ENCODE data around the gene ENOSF1.

DNA sequence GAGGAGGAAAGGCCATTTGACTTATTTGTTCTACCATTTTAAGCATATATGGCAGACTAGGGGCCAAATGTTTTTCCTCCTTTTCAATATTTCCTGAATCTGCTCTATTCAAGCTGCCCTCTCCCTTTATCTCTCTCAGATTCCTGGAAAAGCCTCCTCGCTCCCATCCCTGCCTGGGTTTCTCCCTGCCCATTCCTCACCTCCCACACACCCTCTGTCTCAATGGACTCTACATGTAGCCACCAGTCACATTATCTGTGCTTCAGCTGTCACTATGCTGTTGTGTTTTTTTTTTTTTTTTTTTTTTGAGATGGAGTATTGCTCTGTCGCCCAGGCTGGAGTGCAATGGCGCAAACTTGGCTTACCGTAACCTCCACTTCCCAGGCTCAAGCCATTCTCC lies 32.0 kb downstream of the ENOSF1 start:
- TF ChIP-seq EZH2 (IDR thresholded peaks at IDR 0.05; ENCODE audit: low read length, missing control alignments): no peak
- TF ChIP-seq, protein P1, sequence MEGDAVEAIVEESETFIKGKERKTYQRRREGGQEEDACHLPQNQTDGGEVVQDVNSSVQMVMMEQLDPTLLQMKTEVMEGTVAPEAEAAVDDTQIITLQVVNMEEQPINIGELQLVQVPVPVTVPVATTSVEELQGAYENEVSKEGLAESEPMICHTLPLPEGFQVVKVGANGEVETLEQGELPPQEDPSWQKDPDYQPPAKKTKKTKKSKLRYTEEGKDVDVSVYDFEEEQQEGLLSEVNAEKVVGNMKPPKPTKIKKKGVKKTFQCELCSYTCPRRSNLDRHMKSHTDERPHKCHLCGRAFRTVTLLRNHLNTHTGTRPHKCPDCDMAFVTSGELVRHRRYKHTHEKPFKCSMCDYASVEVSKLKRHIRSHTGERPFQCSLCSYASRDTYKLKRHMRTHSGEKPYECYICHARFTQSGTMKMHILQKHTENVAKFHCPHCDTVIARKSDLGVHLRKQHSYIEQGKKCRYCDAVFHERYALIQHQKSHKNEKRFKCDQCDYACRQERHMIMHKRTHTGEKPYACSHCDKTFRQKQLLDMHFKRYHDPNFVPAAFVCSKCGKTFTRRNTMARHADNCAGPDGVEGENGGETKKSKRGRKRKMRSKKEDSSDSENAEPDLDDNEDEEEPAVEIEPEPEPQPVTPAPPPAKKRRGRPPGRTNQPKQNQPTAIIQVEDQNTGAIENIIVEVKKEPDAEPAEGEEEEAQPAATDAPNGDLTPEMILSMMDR (conservative IDR thresholded peaks at IDR 0.05 in 1 of 2, IDR thresholded peaks at IDR 0.05 in 1 of 2; ENCODE audit: low read depth in 1 of 2, low read length in 2 of 2): no peak
